ENCODE measurements around the gene TPH2. TPM values are rescaled to one million over a fixed set of nuclear protein-coding genes. Genes with fewer than 3 reads are reported as not detected.

The TPH2 gene
- total RNA-seq, 1 donor from 2014 or later: not detected

GRCh38 chr12:72075891-72076557 lies 137.4 kb downstream of the TPH2 start:
- Mint-ChIP-seq H3K9me3 (peaks cover 11% of the 10 kb centered on the region), H3K4me1 (peaks cover 16% of the 10 kb centered on the region), H3K27ac (no peak overlapping the region), H3K36me3 (peaks cover 6% of the 10 kb centered on the region), H3K4me3 (no peak overlapping the region), H3K27me3 (ENCODE audit: low read depth) (no peaks in the 10 kb centered on the region)
- no peak for TF ChIP-seq CTCF (IDR thresholded peaks at IDR 0.05; ENCODE audit: unreplicated experiment)
- DNase-seq (ENCODE audit: low spot score in 2 of 2, unreplicated experiment in 2 of 2): no peak

- H3K4me1 Mint-ChIP-seq: peaks cover 16% of the 10 kb centered on the region
- H3K27ac Mint-ChIP-seq: no peak overlapping the region
- no peaks in the 10 kb centered on the region for H3K27me3 Mint-ChIP-seq (ENCODE audit: low read depth)
- H3K36me3 Mint-ChIP-seq: peaks cover 2% of the 10 kb centered on the region
- DNase-seq (ENCODE audit: low spot score in 2 of 2, unreplicated experiment in 2 of 2): no peak
- peaks cover 7% of the 10 kb centered on the region for H3K9me3 Mint-ChIP-seq
- TF ChIP-seq CTCF (IDR thresholded peaks at IDR 0.05; ENCODE audit: unreplicated experiment): no peak
- H3K4me3 Mint-ChIP-seq: no peak overlapping the region
Measured at GRCh38 chr12:72076558-72076915, 137.9 kb downstream of the TPH2 start.

- Mint-ChIP-seq H3K4me1 (peaks cover 16% of the 10 kb centered on the region), H3K27ac (no peak overlapping the region), H3K36me3 (no peaks in the 10 kb centered on the region), H3K4me3 (no peak overlapping the region), H3K27me3 (ENCODE audit: low read depth) (no peaks in the 10 kb centered on the region), H3K9me3 (peaks cover 4% of the 10 kb centered on the region)
- no peak for TF ChIP-seq CTCF (IDR thresholded peaks at IDR 0.05; ENCODE audit: unreplicated experiment)
- DNase-seq (ENCODE audit: low spot score in 2 of 2, unreplicated experiment in 2 of 2): no peak
Measured at GRCh38 chr12:72077111-72077820, 138.6 kb downstream of the TPH2 start.

- TF ChIP-seq CTCF (IDR thresholded peaks at IDR 0.05; ENCODE audit: unreplicated experiment): no peak
- Mint-ChIP-seq H3K27ac (no peak overlapping the region), H3K4me3 (no peak overlapping the region), H3K4me1 (no peaks in the 10 kb centered on the region), H3K36me3 (no peaks in the 10 kb centered on the region), H3K27me3 (ENCODE audit: low read depth) (peaks cover 5% of the 10 kb centered on the region), H3K9me3 (peaks cover 4% of the 10 kb centered on the region)
- DNase-seq (ENCODE audit: low spot score in 2 of 2, unreplicated experiment in 2 of 2): no peak
Measured at GRCh38 chr12:72081777-72082176, 143.1 kb downstream of the TPH2 start.

Other genes starting within 250 kb of the TPH2 start
- gene RAB21, start 184.0 kb upstream of the TPH2 start, total RNA-seq: 44.0 to 49.0 TPM (median 46.9 TPM) in 3 replicates
- 33.6 to 41.7 TPM (median 36.5 TPM) in 3 replicates for gene TBC1D15, start 99.1 kb upstream of the TPH2 start, total RNA-seq